ENCODE results near the gene FAM120B.

GRCh38 chr6:170367241-170367640, 60.7 kb downstream of the FAM120B start:
- TF ChIP-seq POLR2A (IDR thresholded peaks at IDR 0.05; ENCODE audit: low read depth, low read length) (no peak), PAX5 (IDR thresholded peaks at IDR 0.05; ENCODE audit: insufficient read depth, low read length, severe bottlenecking) (no peak)
